ENCODE data around the gene CLUH.

GRCh38 chr17:2724784-2725164, 13.2 kb upstream of the CLUH start:
- TF ChIP-seq CTCF (IDR thresholded peaks at IDR 0.05) (peak; percentile 69), ZFX (IDR thresholded peaks at IDR 0.05; ENCODE audit: borderline replicate concordance) (no peak)

All from 22Rv1 (cell line).